Smooth muscle cell (in vitro differentiated cells): Measurements from ENCODE around the gene P3H2. TPM values are rescaled to one million over a fixed set of nuclear protein-coding genes. Genes with fewer than 3 reads are reported as not detected.

Experiments used
- DNase-seq: peaks from one replicate; lab custom pipeline; 2025; ENCODE audit not compliant: unreplicated experiment; lab: John Stamatoyannopoulos, UW
- H2AFZ ChIP-seq: fragments of 200-600 bp; sonication (generic); 2 replicates; pipeline ENCODE4 v1.6.0; 2016; ENCODE audit warnings: antibody characterized with exemption, low read depth, mild to moderate bottlenecking
- H3F3A ChIP-seq: fragments of 200-600 bp; sonication (generic); 2 replicates; pipeline ENCODE4 v1.6.0; 2017; ENCODE audit warnings: antibody characterized with exemption, low read depth
- H3K27ac ChIP-seq: fragments of 200-600 bp; sonication (generic); 2 replicates; pipeline ENCODE4 v1.5.1; 2016; ENCODE audit warnings: low read depth, mild to moderate bottlenecking
- H3K27me3 ChIP-seq: fragments of 200-600 bp; sonication (generic); 2 replicates; pipeline ENCODE4 v1.6.1; 2016; ENCODE audit warnings: low read depth, mild to moderate bottlenecking
- H3K36me3 ChIP-seq: fragments of 200-600 bp; sonication (generic); 2 replicates; pipeline ENCODE4 v1.5.1; 2016; ENCODE audit warnings: low read depth
- H3K4me1 ChIP-seq: fragments of 200-600 bp; sonication (generic); 2 replicates; pipeline ENCODE4 v1.5.1; 2016; ENCODE audit warnings: low read depth
- H3K4me2 ChIP-seq: fragments of 200-600 bp; sonication (generic); 2 replicates; pipeline ENCODE4 v1.6.0; 2016; ENCODE audit warnings: mild to moderate bottlenecking
- H3K4me3 ChIP-seq: fragments of 200-600 bp; sonication (generic); 2 replicates; pipeline ENCODE4 v1.5.1; 2016; ENCODE audit warnings: mild to moderate bottlenecking
- H3K79me2 ChIP-seq: fragments of 200-600 bp; sonication (generic); 2 replicates; pipeline ENCODE4 v1.6.0; 2016; ENCODE audit warnings: low read depth, mild to moderate bottlenecking
- H3K9ac ChIP-seq: fragments of 200-600 bp; sonication (generic); 2 replicates; pipeline ENCODE4 v1.6.0; 2016; ENCODE audit warnings: low read depth
- H3K9me3 ChIP-seq: fragments of 200-600 bp; sonication (generic); replicated peaks from 2 replicates; pipeline ENCODE4 v1.5.1; 2016; ENCODE audit warnings: low read depth
- H4K20me1 ChIP-seq: fragments of 200-600 bp; sonication (generic); 2 replicates; pipeline ENCODE4 v1.6.0; 2016; ENCODE audit warnings: low read depth
- WGBS: methylation state at CpG from one replicate; pipeline ENCODE4 v1.1.7; 2016; ENCODE audit warnings: low lambda C conversion rate; 5-methylcytosine and 5-hydroxymethylcytosine counted together
- polyA plus RNA-seq: library from polyadenylated mRNA; unstranded; fragments of >200 nt; fragmentation: Nextera tagmentation; extraction: Ambion mirVana; gene quantifications from 2 replicates; pipeline ENCODE4 v1.2.1, GENCODE V29; 2016
- total RNA-seq: library from RNA; depleted of rRNA; stranded (reverse); fragments of >200 nt; gene quantifications from 2 replicates; pipeline ENCODE4 v1.2.3, GENCODE V29; 2014
- TF ChIP-seq, protein P1 (sequence below): fragments of 200-600 bp; sonication (generic); IDR thresholded peaks from 2 replicates; pipeline ENCODE4 v1.5.1; 2017; ENCODE audit warnings: borderline replicate concordance, mild to moderate bottlenecking, antibody characterized with exemption; ENCODE audit not compliant: insufficient read depth, poor library complexity, severe bottlenecking

Gene P3H2
- total and polyA plus RNA-seq, 2 experiments from 2014 or later, result 6.5 to 27.3 TPM

GRCh38 chr3:190127195-190127594, 6.5 kb upstream of the P3H2 start:
- Histone ChIP-seq H3K9ac (no peak overlapping the region), H3K27me3 (no peaks in the 10 kb centered on the region), H2AFZ (no peak overlapping the region), H3K27ac (no peak overlapping the region), H3F3A (no peaks in the 10 kb centered on the region), H4K20me1 (no peaks in the 10 kb centered on the region), H3K4me1 (peaks cover 10% of the 10 kb centered on the region), H3K9me3 (no peaks in the 10 kb centered on the region), H3K36me3 (no peaks in the 10 kb centered on the region), H3K4me3 (no peak overlapping the region), H3K79me2 (no peaks in the 10 kb centered on the region), H3K4me2 (no peak overlapping the region)
- TF ChIP-seq, protein P1, sequence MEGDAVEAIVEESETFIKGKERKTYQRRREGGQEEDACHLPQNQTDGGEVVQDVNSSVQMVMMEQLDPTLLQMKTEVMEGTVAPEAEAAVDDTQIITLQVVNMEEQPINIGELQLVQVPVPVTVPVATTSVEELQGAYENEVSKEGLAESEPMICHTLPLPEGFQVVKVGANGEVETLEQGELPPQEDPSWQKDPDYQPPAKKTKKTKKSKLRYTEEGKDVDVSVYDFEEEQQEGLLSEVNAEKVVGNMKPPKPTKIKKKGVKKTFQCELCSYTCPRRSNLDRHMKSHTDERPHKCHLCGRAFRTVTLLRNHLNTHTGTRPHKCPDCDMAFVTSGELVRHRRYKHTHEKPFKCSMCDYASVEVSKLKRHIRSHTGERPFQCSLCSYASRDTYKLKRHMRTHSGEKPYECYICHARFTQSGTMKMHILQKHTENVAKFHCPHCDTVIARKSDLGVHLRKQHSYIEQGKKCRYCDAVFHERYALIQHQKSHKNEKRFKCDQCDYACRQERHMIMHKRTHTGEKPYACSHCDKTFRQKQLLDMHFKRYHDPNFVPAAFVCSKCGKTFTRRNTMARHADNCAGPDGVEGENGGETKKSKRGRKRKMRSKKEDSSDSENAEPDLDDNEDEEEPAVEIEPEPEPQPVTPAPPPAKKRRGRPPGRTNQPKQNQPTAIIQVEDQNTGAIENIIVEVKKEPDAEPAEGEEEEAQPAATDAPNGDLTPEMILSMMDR, result no peak
- WGBS, result 96% methylated on average over 1 of the region's 1 CpG
- no peak for DNase-seq

- H3K4me2 ChIP-seq, result no peak overlapping the region
- no peaks in the 10 kb centered on the region for H3F3A ChIP-seq
- H3K79me2 ChIP-seq, result no peaks in the 10 kb centered on the region
- H3K36me3 ChIP-seq, result no peaks in the 10 kb centered on the region
- H3K4me3 ChIP-seq, result no peak overlapping the region
- H3K4me1 ChIP-seq, result peaks cover 10% of the 10 kb centered on the region
- TF ChIP-seq, protein P1, result no peak
- H3K9me3 ChIP-seq, result no peaks in the 10 kb centered on the region
- H3K27me3 ChIP-seq, result no peaks in the 10 kb centered on the region
- DNase-seq, result no peak
- H4K20me1 ChIP-seq, result no peaks in the 10 kb centered on the region
- H2AFZ ChIP-seq, result no peak overlapping the region
- WGBS, result 87% methylated on average over 9 of the region's 9 CpGs
- no peak overlapping the region for H3K27ac ChIP-seq
- H3K9ac ChIP-seq, result no peak overlapping the region
Measured at GRCh38 chr3:190125436-190126068, 4.9 kb upstream of the P3H2 start.

- Histone ChIP-seq H3F3A (peaks cover 3% of the 10 kb centered on the region), H3K36me3 (no peaks in the 10 kb centered on the region), H3K9me3 (no peaks in the 10 kb centered on the region), H3K9ac (no peak overlapping the region), H3K27ac (no peak overlapping the region), H3K79me2 (no peaks in the 10 kb centered on the region), H3K4me3 (no peak overlapping the region), H2AFZ (no peak overlapping the region), H3K4me1 (peaks cover 10% of the 10 kb centered on the region), H4K20me1 (no peaks in the 10 kb centered on the region), H3K4me2 (no peak overlapping the region), H3K27me3 (peaks cover 10% of the 10 kb centered on the region)
- TF ChIP-seq, protein P1, result no peak
- WGBS, result 84% methylated on average over 3 of the region's 3 CpGs
- no peak for DNase-seq
Measured at GRCh38 chr3:190124067-190124466, 3.4 kb upstream of the P3H2 start.

DNA sequence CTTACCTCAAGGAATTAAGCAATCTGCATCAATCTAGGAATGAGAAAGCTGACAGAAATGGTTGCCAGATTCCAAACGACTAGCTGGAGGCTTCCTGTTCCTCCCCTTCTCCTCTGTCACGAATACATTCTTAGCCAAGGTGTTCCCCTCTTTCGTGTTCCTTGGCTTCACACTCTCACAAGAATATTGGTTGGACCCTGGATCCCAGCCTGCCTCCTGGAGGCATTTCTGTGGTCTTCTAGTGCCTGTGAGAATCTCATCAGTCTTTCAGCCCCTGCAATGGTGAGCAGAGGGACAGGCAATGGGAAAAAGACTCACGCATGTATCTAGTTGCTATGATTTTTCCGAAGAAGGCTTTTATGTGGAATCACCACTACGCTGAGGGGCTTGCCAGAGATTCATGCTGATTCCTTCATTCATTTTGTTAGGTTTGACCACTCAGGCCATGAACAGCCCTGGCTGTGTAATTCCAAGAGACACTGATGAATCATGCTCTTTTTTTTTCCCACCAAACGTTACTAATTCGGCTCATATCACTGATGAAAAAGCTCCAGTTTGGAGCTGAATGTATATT, 1.6 kb upstream of the P3H2 start:
- Histone ChIP-seq H3K9ac (no peak overlapping the region), H3K9me3 (no peaks in the 10 kb centered on the region), H3K4me3 (no peak overlapping the region), H2AFZ (no peak overlapping the region), H3F3A (peaks cover 3% of the 10 kb centered on the region), H3K27ac (no peak overlapping the region), H3K36me3 (no peaks in the 10 kb centered on the region), H3K4me1 (no peaks in the 10 kb centered on the region), H3K27me3 (peaks cover 10% of the 10 kb centered on the region), H4K20me1 (no peaks in the 10 kb centered on the region), H3K4me2 (peak overlapping the region; percentile 50), H3K79me2 (no peaks in the 10 kb centered on the region)
- TF ChIP-seq, protein P1, result no peak
- 54% methylated on average over 8 of the region's 8 CpGs for WGBS
- no peak for DNase-seq
